ENCODE data around the gene AOPEP.

DNA sequence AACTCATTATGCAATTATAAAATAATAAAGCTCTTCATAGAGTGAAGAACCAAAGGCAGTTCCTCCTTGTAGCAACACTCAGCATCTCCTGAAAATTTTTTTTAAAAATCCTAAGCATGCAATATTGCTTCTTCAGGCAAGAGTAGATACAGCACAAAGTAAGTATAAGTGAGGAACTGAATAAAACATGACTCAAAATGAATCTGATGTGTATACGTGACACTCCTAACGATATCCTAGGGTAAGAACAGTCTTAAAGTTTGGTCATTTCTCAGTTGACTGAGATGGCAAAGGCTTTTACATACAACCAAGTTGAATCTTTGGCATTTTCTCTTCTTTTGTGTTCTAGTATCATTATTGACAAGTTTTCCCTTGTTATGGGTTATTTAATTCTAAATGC is 41.1 kb upstream of the AOPEP start:
- TF ChIP-seq NFIC (IDR thresholded peaks at IDR 0.05) = no peak
- no peak for TF ChIP-seq FOXM1 (IDR thresholded peaks at IDR 0.05; ENCODE audit: borderline replicate concordance, low read depth)
- no peak for TF ChIP-seq TAF1 (IDR thresholded peaks at IDR 0.05; ENCODE audit: low read depth)
- TF ChIP-seq TCF12 (IDR thresholded peaks at IDR 0.05; ENCODE audit: low read depth) = no peak
- TF ChIP-seq EP300 (IDR thresholded peaks at IDR 0.05; ENCODE audit: borderline replicate concordance) = no peak
